ENCODE data around the gene SPANXN2.
"Not testable (repeated sequence)": the region's sequence is repeated elsewhere in the genome, so short reads cannot be mapped to it uniquely, and the experiment has no call there.

Gene SPANXN2

GRCh38 chrX:143720652-143721051, at the start of gene SPANXN2:
TSS of gene SPANXN2 (minus strand) at chrX:143720752. CDS start at chrX:143720668, 84 bp downstream.
- DNase-seq (ENCODE audit: low spot score), result not testable (repeated sequence)

- DNase-seq (ENCODE audit: low spot score), result no peak
These were observed 48.4 kb upstream of the SPANXN2 start for GRCh38 chrX:143768976-143769375.

GRCh38 chrX:143767789-143768188, 47.2 kb upstream of the SPANXN2 start:
- DNase-seq (ENCODE audit: low spot score), result not testable (repeated sequence)

GRCh38 chrX:143757887-143758286, 37.3 kb upstream of the SPANXN2 start:
- DNase-seq (ENCODE audit: low spot score), result no peak

GRCh38 chrX:143757375-143757774, 36.8 kb upstream of the SPANXN2 start:
- no peak for DNase-seq (ENCODE audit: low spot score)

GRCh38 chrX:143754183-143754582, 33.6 kb upstream of the SPANXN2 start:
- no peak for DNase-seq (ENCODE audit: low spot score)

GRCh38 chrX:143733866-143734265, 13.3 kb upstream of the SPANXN2 start:
- no peak for DNase-seq (ENCODE audit: low spot score)

GRCh38 chrX:143726296-143726695, 5.7 kb upstream of the SPANXN2 start:
- DNase-seq (ENCODE audit: low spot score), result no peak

- DNase-seq (ENCODE audit: low spot score), result no peak
These were observed 19.1 kb downstream of the SPANXN2 start for GRCh38 chrX:143701460-143701859.

- DNase-seq (ENCODE audit: low spot score), result no peak
These were observed 25.7 kb downstream of the SPANXN2 start for GRCh38 chrX:143694885-143695284.

- DNase-seq (ENCODE audit: low spot score), result no peak
These were observed 37.1 kb downstream of the SPANXN2 start for GRCh38 chrX:143683486-143683885.

GRCh38 chrX:143674926-143675325, 45.6 kb downstream of the SPANXN2 start:
- DNase-seq (ENCODE audit: low spot score), result no peak

GRCh38 chrX:143669395-143669794, 51.2 kb downstream of the SPANXN2 start:
- DNase-seq (ENCODE audit: low spot score), result no peak

GRCh38 chrX:143664302-143664701, 56.2 kb downstream of the SPANXN2 start:
- peak; percentile 7 for DNase-seq (ENCODE audit: low spot score)

- no peak for DNase-seq (ENCODE audit: low spot score)
These were observed 56.8 kb downstream of the SPANXN2 start for GRCh38 chrX:143663755-143664154.

Measured in LoVo (cell line).